Measurements from ENCODE around the gene IMPDH1.

The IMPDH1 gene

GRCh38 chr7:128361411-128362379 is 48.1 kb downstream of the IMPDH1 start, which contains the start of gene PRRT4:
PRRT4 (minus strand) TSS chr7:128361690.
- H3K4me3 ChIP-seq: peak within 1 kb of the TSS; percentile 81
- peak within 1 kb of the TSS; percentile 97 for H3K27ac ChIP-seq
- H3K36me3 ChIP-seq (ENCODE audit: insufficient read depth, low read length): 0 out of 2 replicates have a peak, but pooled peaks cover 6% of the 10 kb centered on the region
- H3K9ac ChIP-seq (ENCODE audit: insufficient read length): peak within 1 kb of the TSS; percentile 84
- no peak for DNase-seq (ENCODE audit: low read depth, low spot score)
- no peaks in the 10 kb centered on the region for H3K9me3 ChIP-seq (ENCODE audit: low read depth, low read length)
- TF ChIP-seq FOXP2 (optimal IDR thresholded peaks at IDR 0.05; ENCODE audit: control extremely low read depth, extremely low read length, insufficient read depth): peak; percentile 34
- no peak; the same call in 1 of the 2 replicates for TF ChIP-seq POLR2AphosphoS5 (IDR thresholded peaks at IDR 0.05; ENCODE audit: borderline replicate concordance, low read depth, low read length)
- TF ChIP-seq EZH2 (IDR thresholded peaks at IDR 0.05): no peak

GRCh38 chr7:128360359-128360678 is 49.5 kb downstream of the IMPDH1 start:
- Histone ChIP-seq H3K4me3 (peak overlapping the region; percentile 81), H3K9ac (ENCODE audit: insufficient read length) (peak overlapping the region; percentile 38), H3K27ac (peak overlapping the region; percentile 71), H3K36me3 (ENCODE audit: insufficient read depth, low read length) (0 out of 2 replicates have a peak, but pooled peaks cover 6% of the 10 kb centered on the region), H3K9me3 (ENCODE audit: low read depth, low read length) (no peaks in the 10 kb centered on the region)
- no peak for DNase-seq (ENCODE audit: low read depth, low spot score)
- TF ChIP-seq FOXP2 (optimal IDR thresholded peaks at IDR 0.05; ENCODE audit: control extremely low read depth, extremely low read length, insufficient read depth) (no peak), POLR2AphosphoS5 (IDR thresholded peaks at IDR 0.05; ENCODE audit: borderline replicate concordance, low read depth, low read length) (no peak), EZH2 (IDR thresholded peaks at IDR 0.05) (no peak)

GRCh38 chr7:128359939-128360338 is 49.8 kb downstream of the IMPDH1 start:
- peak overlapping the region; percentile 38 for H3K9ac ChIP-seq (ENCODE audit: insufficient read length)
- no peak for TF ChIP-seq EZH2 (IDR thresholded peaks at IDR 0.05)
- no peak for TF ChIP-seq POLR2AphosphoS5 (IDR thresholded peaks at IDR 0.05; ENCODE audit: borderline replicate concordance, low read depth, low read length)
- TF ChIP-seq FOXP2 (optimal IDR thresholded peaks at IDR 0.05; ENCODE audit: control extremely low read depth, extremely low read length, insufficient read depth): no peak
- DNase-seq (ENCODE audit: low read depth, low spot score): no peak
- peak overlapping the region; percentile 81 for H3K4me3 ChIP-seq
- 0 out of 2 replicates have a peak, but pooled peaks cover 6% of the 10 kb centered on the region for H3K36me3 ChIP-seq (ENCODE audit: insufficient read depth, low read length)
- no peaks in the 10 kb centered on the region for H3K9me3 ChIP-seq (ENCODE audit: low read depth, low read length)
- peak overlapping the region; percentile 71 for H3K27ac ChIP-seq

- H3K27ac ChIP-seq: no peak overlapping the region
- DNase-seq (ENCODE audit: low read depth, low spot score): no peak
- no peaks in the 10 kb centered on the region for H3K9me3 ChIP-seq (ENCODE audit: low read depth, low read length)
- TF ChIP-seq EZH2 (IDR thresholded peaks at IDR 0.05) (no peak), FOXP2 (optimal IDR thresholded peaks at IDR 0.05; ENCODE audit: control extremely low read depth, extremely low read length, insufficient read depth) (no peak), POLR2AphosphoS5 (IDR thresholded peaks at IDR 0.05; ENCODE audit: borderline replicate concordance, low read depth, low read length) (no peak)
- H3K36me3 ChIP-seq (ENCODE audit: insufficient read depth, low read length): 0 out of 2 replicates have a peak, but pooled peaks cover 6% of the 10 kb centered on the region
- no peak overlapping the region for H3K4me3 ChIP-seq
- H3K9ac ChIP-seq (ENCODE audit: insufficient read length): no peak overlapping the region
Measured at GRCh38 chr7:128359336-128359735, 50.4 kb downstream of the IMPDH1 start.

GRCh38 chr7:128358233-128358632 is 51.5 kb downstream of the IMPDH1 start:
- H3K9me3 ChIP-seq (ENCODE audit: low read depth, low read length): no peaks in the 10 kb centered on the region
- TF ChIP-seq POLR2AphosphoS5 (IDR thresholded peaks at IDR 0.05; ENCODE audit: borderline replicate concordance, low read depth, low read length) (no peak), EZH2 (IDR thresholded peaks at IDR 0.05) (no peak), FOXP2 (optimal IDR thresholded peaks at IDR 0.05; ENCODE audit: control extremely low read depth, extremely low read length, insufficient read depth) (no peak)
- no peak overlapping the region for H3K27ac ChIP-seq
- no peak overlapping the region for H3K4me3 ChIP-seq
- 0 out of 2 replicates have a peak, but pooled peaks cover 6% of the 10 kb centered on the region for H3K36me3 ChIP-seq (ENCODE audit: insufficient read depth, low read length)
- DNase-seq (ENCODE audit: low read depth, low spot score): no peak
- H3K9ac ChIP-seq (ENCODE audit: insufficient read length): no peak overlapping the region

- 0 out of 2 replicates have a peak, but pooled peaks cover 6% of the 10 kb centered on the region for H3K36me3 ChIP-seq (ENCODE audit: insufficient read depth, low read length)
- H3K27ac ChIP-seq: no peak overlapping the region
- TF ChIP-seq POLR2AphosphoS5 (IDR thresholded peaks at IDR 0.05; ENCODE audit: borderline replicate concordance, low read depth, low read length): no peak
- no peak for TF ChIP-seq EZH2 (IDR thresholded peaks at IDR 0.05)
- TF ChIP-seq FOXP2 (optimal IDR thresholded peaks at IDR 0.05; ENCODE audit: control extremely low read depth, extremely low read length, insufficient read depth): no peak
- no peak for DNase-seq (ENCODE audit: low read depth, low spot score)
- no peaks in the 10 kb centered on the region for H3K9me3 ChIP-seq (ENCODE audit: low read depth, low read length)
- no peak overlapping the region for H3K4me3 ChIP-seq
- H3K9ac ChIP-seq (ENCODE audit: insufficient read length): no peak overlapping the region
Measured at GRCh38 chr7:128357217-128357613, 52.6 kb downstream of the IMPDH1 start.

- Histone ChIP-seq H3K36me3 (ENCODE audit: insufficient read depth, low read length) (0 out of 2 replicates have a peak, but pooled peaks cover 6% of the 10 kb centered on the region), H3K9ac (ENCODE audit: insufficient read length) (no peak overlapping the region), H3K27ac (no peak overlapping the region), H3K9me3 (ENCODE audit: low read depth, low read length) (no peaks in the 10 kb centered on the region), H3K4me3 (no peak overlapping the region)
- TF ChIP-seq POLR2AphosphoS5 (IDR thresholded peaks at IDR 0.05; ENCODE audit: borderline replicate concordance, low read depth, low read length): no peak
- TF ChIP-seq EZH2 (IDR thresholded peaks at IDR 0.05): no peak
- no peak for TF ChIP-seq FOXP2 (optimal IDR thresholded peaks at IDR 0.05; ENCODE audit: control extremely low read depth, extremely low read length, insufficient read depth)
- DNase-seq (ENCODE audit: low read depth, low spot score): no peak
Measured at GRCh38 chr7:128356546-128357216, 53.1 kb downstream of the IMPDH1 start.

- Histone ChIP-seq H3K9me3 (ENCODE audit: low read depth, low read length) (no peaks in the 10 kb centered on the region), H3K9ac (ENCODE audit: insufficient read length) (no peak overlapping the region), H3K4me3 (no peak overlapping the region), H3K27ac (no peak overlapping the region), H3K36me3 (ENCODE audit: insufficient read depth, low read length) (0 out of 2 replicates have a peak, but pooled peaks cover 3% of the 10 kb centered on the region)
- TF ChIP-seq FOXP2 (optimal IDR thresholded peaks at IDR 0.05; ENCODE audit: control extremely low read depth, extremely low read length, insufficient read depth): no peak
- TF ChIP-seq POLR2AphosphoS5 (IDR thresholded peaks at IDR 0.05; ENCODE audit: borderline replicate concordance, low read depth, low read length): no peak
- TF ChIP-seq EZH2 (IDR thresholded peaks at IDR 0.05): no peak
- no peak for DNase-seq (ENCODE audit: low read depth, low spot score)
Measured at GRCh38 chr7:128353610-128354009, 56.2 kb downstream of the IMPDH1 start.
